Skeletal muscle tissue (tissue), 4 donors: ENCODE data around the gene TNFRSF19. TPM values are rescaled to one million over a fixed set of nuclear protein-coding genes. Genes with fewer than 3 reads are reported as not detected.

Experiments
- H3K27ac ChIP-seq: one replicate; pipeline ENCODE4 v1.7.0; 2013; ENCODE audit warnings: mild to moderate bottlenecking, low read depth, low read length, inconsistent platforms
- H3K27me3 ChIP-seq, 3 donors: one replicate each; pipeline ENCODE4 v1.7.0; 2013; ENCODE audit warnings: low read length in 3 of 3; ENCODE audit not compliant: control insufficient read depth in 3 of 3, insufficient read depth in 3 of 3
- H3K36me3 ChIP-seq, 3 donors: one replicate each; pipeline ENCODE4 v1.7.0; 2013; ENCODE audit warnings: low read length in 3 of 3; ENCODE audit not compliant: control insufficient read depth in 3 of 3, insufficient read depth in 3 of 3
- H3K4me1 ChIP-seq, 3 donors: one replicate each; pipeline ENCODE4 v1.7.0; 2013; ENCODE audit warnings: low read length in 3 of 3, mild to moderate bottlenecking in 3 of 3; ENCODE audit not compliant: control insufficient read depth in 3 of 3, insufficient read depth in 3 of 3
- H3K4me3 ChIP-seq, 3 donors: one replicate each; pipeline ENCODE4 v1.7.0; 2013; ENCODE audit warnings: low read length in 3 of 3
- H3K9ac ChIP-seq, 3 donors: one replicate each; pipeline ENCODE4 v1.7.0; 2013; ENCODE audit warnings: low read length in 3 of 3, mild to moderate bottlenecking in 3 of 3, moderate library complexity in 2 of 3, low read depth in 1 of 3
- H3K9me3 ChIP-seq, 3 donors: one replicate each; pipeline ENCODE4 v1.7.0; 2013; ENCODE audit warnings: low read length in 3 of 3; ENCODE audit not compliant: control insufficient read depth in 3 of 3
- total RNA-seq: library from RNA; depleted of rRNA; stranded (reverse); fragments of >200 nt; gene quantifications from one replicate; pipeline ENCODE4 v1.2.3, GENCODE V29; 2014
- donor health status: Osteomylitis.

The TNFRSF19 gene
- total RNA-seq, 1 donor from 2014 or later: 13.0 TPM

- no peak overlapping the region for H3K27ac ChIP-seq
- peaks cover 0 to under 1% (median 0%) of the 10 kb centered on the region in 3 donors for H3K4me1 ChIP-seq
- H3K4me3 ChIP-seq: no peak overlapping the region
- H3K36me3 ChIP-seq: no peaks in the 10 kb centered on the region
- H3K27me3 ChIP-seq: no peaks in the 10 kb centered on the region
- no peaks in the 10 kb centered on the region for H3K9me3 ChIP-seq
- H3K9ac ChIP-seq: no peak overlapping the region
Measured at GRCh38 chr13:23620613-23621315, 50.6 kb downstream of the TNFRSF19 start.

DNA sequence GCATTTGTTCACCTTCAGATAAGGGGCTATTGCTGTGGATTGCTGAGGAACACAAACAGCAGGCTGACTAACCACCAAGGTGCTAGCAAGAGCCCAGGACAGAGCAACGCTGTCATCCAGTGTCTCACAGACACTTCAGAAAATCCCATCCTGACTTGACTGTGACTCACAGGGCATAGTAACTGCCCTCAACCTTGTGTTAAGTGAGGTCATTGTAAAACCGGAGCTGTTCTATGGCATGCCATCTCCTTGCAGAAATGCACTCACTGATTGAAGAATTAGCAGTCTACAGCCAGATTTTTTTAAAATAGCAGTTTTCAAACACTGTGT, 51.1 kb downstream of the TNFRSF19 start:
- Histone ChIP-seq H3K36me3 (no peaks in the 10 kb centered on the region), H3K9me3 (no peaks in the 10 kb centered on the region), H3K27me3 (no peaks in the 10 kb centered on the region), H3K9ac (no peak overlapping the region), H3K4me1 (no peaks in the 10 kb centered on the region), H3K27ac (no peak overlapping the region), H3K4me3 (no peak overlapping the region)

GRCh38 chr13:23622985-23623384, 52.8 kb downstream of the TNFRSF19 start:
- Histone ChIP-seq H3K27me3 (no peaks in the 10 kb centered on the region), H3K4me3 (no peak overlapping the region), H3K9ac (no peak overlapping the region), H3K4me1 (peaks cover 0 to 3% (median 0%) of the 10 kb centered on the region in 3 donors), H3K9me3 (no peaks in the 10 kb centered on the region), H3K27ac (no peak overlapping the region), H3K36me3 (no peaks in the 10 kb centered on the region)

GRCh38 chr13:23623394-23623793, 53.2 kb downstream of the TNFRSF19 start:
- no peak overlapping the region for H3K4me3 ChIP-seq
- no peaks in the 10 kb centered on the region for H3K36me3 ChIP-seq
- H3K9me3 ChIP-seq: no peaks in the 10 kb centered on the region
- H3K27ac ChIP-seq: no peak overlapping the region
- no peak overlapping the region for H3K9ac ChIP-seq
- no peaks in the 10 kb centered on the region for H3K27me3 ChIP-seq
- peaks cover 0 to 3% (median 0%) of the 10 kb centered on the region in 3 donors for H3K4me1 ChIP-seq

GRCh38 chr13:23626700-23627099, 56.5 kb downstream of the TNFRSF19 start:
- peaks cover 0 to 4% (median 0%) of the 10 kb centered on the region in 3 donors for H3K36me3 ChIP-seq

DNA sequence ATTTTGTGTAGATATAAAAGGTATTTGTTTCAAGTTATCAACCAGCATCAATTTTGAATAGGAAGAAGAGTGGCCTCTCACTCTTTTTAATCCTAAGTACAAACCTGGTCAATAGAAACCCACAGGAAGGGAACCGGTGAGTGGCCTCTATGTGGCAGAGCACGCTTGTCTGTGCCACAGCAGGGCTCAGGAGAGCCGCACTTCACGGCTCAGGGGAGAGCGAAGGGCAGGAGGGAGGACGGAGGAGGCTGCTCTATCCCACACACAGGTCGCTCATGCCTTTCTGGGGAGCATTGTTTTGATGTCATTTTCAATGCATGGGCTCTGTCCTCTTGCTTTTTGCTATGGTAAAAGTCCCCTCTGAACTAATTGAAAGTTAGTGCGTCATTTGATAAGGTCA, 57.2 kb downstream of the TNFRSF19 start:
- no peaks in the 10 kb centered on the region for H3K9me3 ChIP-seq
- H3K36me3 ChIP-seq: peaks cover 0 to 4% (median 0%) of the 10 kb centered on the region in 3 donors
- no peak overlapping the region for H3K4me3 ChIP-seq
- no peaks in the 10 kb centered on the region for H3K27me3 ChIP-seq
- no peak overlapping the region for H3K27ac ChIP-seq
- no peak overlapping the region for H3K9ac ChIP-seq
- peaks cover 0 to 4% (median 3%) of the 10 kb centered on the region in 3 donors for H3K4me1 ChIP-seq

More at GRCh38 chr13:23626700-23627099, 56.5 kb downstream of the TNFRSF19 start:
- Histone ChIP-seq H3K9me3 (no peaks in the 10 kb centered on the region), H3K27me3 (no peaks in the 10 kb centered on the region), H3K4me1 (peaks cover 0 to 3% (median under 1%) of the 10 kb centered on the region in 3 donors), H3K27ac (no peak overlapping the region), H3K9ac (no peak overlapping the region), H3K4me3 (no peak overlapping the region)

GRCh38 chr13:23628250-23628649, 58.0 kb downstream of the TNFRSF19 start:
- H3K27ac ChIP-seq: no peak overlapping the region
- peaks cover 0 to 4% (median 3%) of the 10 kb centered on the region in 3 donors for H3K4me1 ChIP-seq

GRCh38 chr13:23628765-23629565, 58.8 kb downstream of the TNFRSF19 start:
- Histone ChIP-seq H3K27me3 (no peaks in the 10 kb centered on the region), H3K4me3 (no peak overlapping the region), H3K9me3 (no peaks in the 10 kb centered on the region), H3K36me3 (peaks cover 0 to 4% (median 0%) of the 10 kb centered on the region in 3 donors), H3K27ac (no peak overlapping the region), H3K9ac (no peak overlapping the region), H3K4me1 (peaks cover 0 to 4% (median 3%) of the 10 kb centered on the region in 3 donors)

More at GRCh38 chr13:23628250-23628649, 58.0 kb downstream of the TNFRSF19 start:
- Histone ChIP-seq H3K27me3 (no peaks in the 10 kb centered on the region), H3K9ac (no peak overlapping the region), H3K36me3 (peaks cover 0 to 4% (median 0%) of the 10 kb centered on the region in 3 donors), H3K4me3 (no peak overlapping the region), H3K9me3 (no peaks in the 10 kb centered on the region)

DNA sequence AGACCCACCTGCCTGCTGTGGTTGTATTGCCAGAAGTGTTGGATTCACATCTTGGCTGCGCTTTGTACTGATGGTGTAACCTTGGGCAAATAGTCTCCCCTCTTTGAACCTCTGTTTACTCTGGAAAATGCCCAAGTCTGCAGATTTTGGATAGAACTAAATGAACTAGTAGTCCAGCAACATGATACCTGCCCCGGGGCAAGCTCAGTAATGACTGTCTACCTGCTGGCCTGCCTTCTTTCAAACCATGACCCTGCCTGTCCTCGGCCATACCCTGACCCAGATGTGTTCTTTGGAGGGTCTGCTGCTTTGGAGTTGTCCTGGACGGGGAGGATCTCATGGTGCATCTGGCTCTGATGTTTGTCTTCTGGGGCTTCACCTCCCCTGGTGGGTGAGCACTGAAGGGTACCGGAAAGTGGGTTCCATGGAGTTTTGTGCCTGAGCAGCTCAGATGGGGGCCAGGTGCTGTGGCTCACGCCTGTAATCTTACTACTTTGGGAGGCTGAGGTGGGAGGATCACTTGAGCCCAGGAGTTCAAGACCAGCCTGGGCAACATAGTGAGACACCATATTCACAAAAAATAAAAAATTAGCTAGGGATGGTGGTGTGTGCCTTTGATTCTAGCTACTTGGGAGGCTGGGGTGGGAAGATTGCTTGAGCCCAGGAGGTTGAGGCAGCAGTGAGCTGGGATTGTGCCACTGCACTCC, 59.5 kb downstream of the TNFRSF19 start:
- peaks cover 0 to 4% (median 3%) of the 10 kb centered on the region in 3 donors for H3K4me1 ChIP-seq
- no peak overlapping the region for H3K27ac ChIP-seq
- no peak overlapping the region for H3K4me3 ChIP-seq
- no peaks in the 10 kb centered on the region for H3K9me3 ChIP-seq
- peaks cover 0 to 6% (median 0%) of the 10 kb centered on the region in 3 donors for H3K36me3 ChIP-seq
- H3K27me3 ChIP-seq: no peaks in the 10 kb centered on the region
- H3K9ac ChIP-seq: no peak overlapping the region
